ENCODE data around the gene TREML1.

Gene TREML1

DNA sequence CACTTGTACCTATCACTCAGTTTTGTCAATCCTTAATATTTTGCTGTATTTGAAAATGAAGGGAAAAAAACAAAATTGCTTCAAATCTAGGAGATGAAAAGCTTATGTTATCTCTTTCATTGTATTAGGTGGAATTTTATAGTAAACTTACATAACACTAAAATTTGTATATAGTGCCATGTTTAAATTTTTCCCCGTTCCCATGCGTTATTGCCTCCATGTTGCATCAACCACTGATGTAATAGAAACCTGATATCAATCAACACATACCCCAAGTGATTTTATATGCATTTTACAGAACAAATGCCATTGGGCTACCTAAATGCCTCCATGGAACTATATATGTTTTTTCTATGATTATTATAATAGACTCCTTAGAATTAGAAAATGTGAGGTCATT lies 23.5 kb upstream of the TREML1 start:
- DNase-seq, result no peak

DNA sequence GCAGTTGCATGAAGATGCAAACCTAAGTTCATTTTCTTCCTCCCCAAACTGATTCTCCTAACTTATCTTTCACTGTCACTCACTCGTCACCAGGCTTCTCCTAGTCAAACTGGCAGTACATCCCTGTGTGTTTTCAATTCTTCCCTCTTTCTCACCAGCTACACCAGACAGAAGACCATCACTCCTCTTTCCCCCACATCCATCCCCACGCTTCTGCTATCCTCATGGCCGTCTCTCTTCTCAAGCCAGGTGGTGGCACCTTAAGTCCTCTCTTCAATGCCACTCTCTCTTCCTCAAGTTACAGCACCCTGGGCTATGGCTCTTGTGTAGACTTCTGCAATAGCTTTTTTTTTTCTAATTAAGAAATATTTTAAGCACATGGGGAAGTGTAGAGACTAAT lies 23.1 kb upstream of the TREML1 start:
- DNase-seq, result no peak

DNA sequence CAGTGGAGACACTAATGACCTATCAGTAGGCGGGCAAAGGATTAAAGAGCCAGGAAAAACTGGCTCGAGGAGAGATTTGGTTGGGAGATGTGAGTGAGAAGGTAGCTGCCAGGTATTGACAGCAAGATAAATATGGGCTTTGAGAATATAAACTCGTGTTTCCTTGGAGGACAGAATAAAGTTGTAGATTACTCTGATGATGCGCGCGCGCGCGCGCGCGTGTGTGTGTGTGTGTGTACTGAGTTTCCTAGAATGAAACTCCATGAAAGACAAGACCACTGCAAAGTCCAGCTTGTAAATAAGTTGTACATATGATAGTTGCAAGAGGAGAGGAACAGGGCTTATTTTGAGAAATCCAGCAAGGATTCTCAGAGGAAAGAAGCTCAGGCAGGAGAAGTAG lies 22.0 kb upstream of the TREML1 start:
- no peak for DNase-seq

DNA sequence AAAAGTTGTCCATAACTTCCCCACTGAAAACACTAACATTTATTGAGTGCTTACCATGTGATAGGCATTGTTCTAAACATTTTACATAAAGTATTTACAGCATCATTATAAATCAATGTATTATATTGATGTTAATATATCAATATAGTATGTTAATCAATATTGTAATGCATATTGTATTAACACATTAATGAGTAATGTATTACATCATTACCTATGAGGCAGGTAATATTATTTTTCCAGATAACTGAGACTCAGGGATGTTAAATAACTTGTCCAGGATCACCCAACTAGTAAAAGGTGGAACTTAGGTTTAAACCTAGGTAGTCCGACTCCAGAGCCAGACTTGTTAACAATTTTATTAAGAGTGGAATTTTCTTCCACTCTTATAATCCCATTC lies 20.9 kb upstream of the TREML1 start:
- DNase-seq, result no peak

DNA sequence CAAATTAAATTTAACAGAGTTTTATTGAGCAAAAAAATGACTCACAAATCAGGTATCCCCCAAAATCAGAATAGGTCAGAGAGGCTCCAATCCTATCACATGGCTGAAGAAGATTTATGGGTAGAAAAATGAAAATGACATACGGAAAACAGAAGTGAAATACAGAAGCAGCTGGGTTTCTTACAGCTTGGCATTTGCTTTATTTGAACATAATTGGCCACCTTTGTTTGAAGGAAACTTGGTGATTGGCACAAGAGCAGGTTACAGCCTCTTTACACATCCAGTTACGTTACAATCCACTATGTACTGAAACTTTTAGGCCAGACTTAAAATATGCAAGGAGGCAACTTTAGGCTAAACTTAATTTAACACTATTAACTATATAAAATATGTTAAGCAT lies 20.5 kb upstream of the TREML1 start:
- DNase-seq, result no peak

DNA sequence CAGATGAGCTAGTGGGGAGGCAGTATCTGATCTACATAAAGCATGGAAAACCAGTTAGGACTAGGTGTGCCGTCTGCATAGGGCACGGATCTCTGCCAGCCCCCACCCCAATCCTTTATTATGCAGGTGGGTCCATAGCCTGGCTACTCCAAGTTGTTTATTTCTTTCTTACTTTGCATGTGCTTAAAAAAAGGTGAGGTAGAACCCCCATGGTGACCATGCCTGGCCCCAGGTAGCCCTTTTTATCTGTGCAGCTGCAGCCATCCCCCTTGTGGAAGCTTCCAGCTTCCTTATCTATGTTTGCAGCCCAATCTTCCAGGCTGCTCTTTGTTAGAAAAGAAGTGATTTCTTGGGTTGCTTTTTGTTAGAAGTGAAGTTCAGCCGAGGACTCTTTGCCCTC lies 17.8 kb upstream of the TREML1 start:
- DNase-seq, result no peak

DNA sequence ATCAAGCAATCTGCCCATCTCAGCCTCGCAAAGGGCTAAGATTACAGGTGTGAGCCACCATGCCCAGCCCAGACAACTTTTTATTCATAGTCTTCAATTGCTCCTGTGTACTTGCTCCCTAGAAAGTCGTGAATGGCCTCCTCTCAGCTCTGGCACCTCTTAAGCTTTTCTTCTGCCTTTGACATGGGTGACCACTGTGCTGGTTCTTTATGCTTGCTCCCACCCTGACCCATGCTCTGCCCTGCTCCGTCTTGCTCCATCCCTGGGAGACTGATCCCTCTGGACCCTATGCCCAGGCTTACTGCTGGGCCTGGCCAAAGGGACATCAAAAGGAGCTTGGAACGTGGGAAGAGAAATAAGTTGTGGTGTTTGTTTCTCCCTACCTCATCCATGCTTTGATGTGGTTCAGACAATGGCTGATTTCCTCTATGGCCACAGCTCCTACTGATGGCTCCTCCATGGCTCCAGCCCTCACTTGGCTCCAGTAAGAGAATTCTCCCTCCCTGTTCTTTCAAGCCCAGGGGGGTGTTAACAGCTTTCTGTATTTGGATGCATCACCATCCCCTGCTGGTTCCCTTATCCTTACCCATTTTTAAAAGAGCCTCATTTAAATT lies 16.5 kb upstream of the TREML1 start:
- DNase-seq, result no peak

DNA sequence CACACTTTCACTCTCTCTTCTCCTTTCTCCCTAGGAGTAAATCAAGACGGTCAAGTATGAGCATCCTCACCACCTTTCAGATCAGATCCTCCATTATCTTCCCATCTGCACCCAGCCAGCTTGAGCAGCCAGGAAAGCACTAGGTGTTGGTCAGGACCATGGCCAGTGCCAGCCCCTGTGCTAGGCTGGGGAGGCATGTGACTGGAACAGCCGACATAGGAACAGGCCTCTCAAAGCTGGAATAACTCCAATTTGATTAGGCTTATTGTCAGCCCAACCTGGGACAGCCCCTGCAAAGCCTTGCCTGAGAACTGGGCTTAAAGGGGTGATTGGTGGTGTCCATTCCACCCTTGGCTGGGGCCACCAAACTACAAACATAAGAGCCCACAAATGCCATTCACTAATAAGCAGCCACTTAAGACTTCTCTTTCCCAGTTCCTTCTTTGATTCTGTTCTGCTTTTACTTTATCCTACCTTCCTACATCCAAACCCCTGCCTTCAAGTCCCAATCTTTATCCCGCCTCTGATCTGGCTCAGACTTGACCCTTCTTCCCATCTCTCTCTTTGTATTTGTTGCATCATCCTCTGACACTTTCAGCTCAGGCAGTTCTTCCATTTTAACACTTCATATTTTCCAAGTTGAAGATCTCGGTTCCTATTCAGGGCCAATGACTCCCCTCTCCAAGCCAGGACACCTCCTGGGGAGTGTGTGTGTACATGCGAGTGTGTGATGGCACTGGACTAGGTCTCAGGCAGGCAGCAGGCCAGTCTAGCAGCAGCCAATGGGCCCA lies 13.2 kb upstream of the TREML1 start:
- no peak for DNase-seq

DNA sequence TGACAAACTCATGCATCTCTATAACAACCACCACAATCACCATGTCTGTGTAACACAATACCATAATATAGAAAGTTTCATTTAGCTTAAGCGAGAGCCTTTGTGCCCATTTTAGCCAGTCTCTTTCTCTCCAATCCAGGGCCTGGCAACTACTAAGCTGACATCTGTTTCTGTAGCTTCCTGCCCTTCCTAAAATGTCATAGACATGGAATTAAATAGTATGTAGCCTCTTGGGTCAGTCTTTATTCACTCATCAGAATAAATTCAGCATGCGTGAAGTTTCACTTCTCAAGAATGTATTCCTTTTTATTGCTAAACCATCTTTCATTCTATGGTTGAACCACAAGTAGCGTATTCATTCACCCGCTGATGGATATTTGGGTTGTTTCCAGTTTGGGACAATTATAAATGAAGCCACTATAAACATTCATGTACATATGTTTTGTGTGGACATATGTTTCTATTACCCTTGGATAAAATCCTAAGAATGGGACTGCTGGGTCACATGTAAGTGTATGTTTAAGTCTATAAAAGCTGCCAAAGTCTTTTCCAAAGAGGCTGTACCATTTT lies 10.5 kb upstream of the TREML1 start:
- DNase-seq, result no peak

DNA sequence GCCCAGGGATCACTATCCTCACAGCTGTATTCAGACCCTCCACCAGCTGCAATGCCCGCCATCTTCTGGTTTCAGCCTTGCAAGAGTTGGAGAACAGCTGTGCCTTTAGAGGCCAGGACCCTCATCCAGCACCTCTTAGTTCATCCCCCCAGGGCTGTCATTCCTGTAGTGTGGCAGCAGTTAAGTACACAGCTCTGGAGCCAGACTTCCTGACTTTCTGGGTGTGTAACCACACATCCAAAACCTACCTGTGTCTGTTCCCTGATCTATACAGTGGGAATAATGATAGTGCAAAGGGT lies 9.2 kb upstream of the TREML1 start:
- DNase-seq, result no peak

DNA sequence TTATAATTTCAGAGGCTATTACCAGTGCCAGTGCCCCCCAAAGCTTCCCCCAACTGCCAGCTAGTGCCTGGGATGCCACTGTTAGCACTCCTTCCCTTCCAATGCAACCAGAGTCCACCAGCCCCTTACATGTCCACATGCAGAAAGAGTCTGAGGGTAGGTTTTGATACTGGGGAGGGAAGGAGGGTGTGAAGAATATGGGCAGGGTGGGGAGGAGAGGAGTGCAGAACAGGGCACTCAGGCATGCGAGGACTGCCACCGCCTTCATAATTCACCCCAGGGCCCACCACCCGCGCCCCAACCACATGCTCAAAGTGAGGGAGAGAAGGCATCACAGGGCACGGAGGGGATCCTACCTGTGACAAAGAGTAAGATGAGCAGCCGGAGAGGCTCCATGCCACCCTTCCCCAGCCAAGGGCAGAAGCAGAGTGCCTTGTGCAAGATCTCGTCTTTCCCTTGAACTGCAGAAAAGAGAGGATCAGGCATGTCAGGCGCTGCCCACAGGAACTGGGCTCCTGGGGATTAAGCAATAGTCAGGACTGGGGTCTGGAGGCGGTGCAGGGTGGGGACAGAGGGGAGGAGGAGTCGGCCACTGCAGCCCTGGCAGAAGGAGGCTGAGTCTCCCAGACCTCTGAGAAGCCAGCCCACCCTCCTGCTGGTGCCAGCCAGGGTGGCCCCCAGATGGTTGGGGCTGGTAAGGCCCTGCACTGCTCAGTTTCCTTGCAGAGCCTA lies 8.7 kb upstream of the TREML1 start, which contains the start of gene TREM2:
TSS of gene TREM2 (minus strand) at position 430 of the 732 bp plus-strand sequence. CDS start at position 396, 34 bp downstream.
- no peak for DNase-seq

DNA sequence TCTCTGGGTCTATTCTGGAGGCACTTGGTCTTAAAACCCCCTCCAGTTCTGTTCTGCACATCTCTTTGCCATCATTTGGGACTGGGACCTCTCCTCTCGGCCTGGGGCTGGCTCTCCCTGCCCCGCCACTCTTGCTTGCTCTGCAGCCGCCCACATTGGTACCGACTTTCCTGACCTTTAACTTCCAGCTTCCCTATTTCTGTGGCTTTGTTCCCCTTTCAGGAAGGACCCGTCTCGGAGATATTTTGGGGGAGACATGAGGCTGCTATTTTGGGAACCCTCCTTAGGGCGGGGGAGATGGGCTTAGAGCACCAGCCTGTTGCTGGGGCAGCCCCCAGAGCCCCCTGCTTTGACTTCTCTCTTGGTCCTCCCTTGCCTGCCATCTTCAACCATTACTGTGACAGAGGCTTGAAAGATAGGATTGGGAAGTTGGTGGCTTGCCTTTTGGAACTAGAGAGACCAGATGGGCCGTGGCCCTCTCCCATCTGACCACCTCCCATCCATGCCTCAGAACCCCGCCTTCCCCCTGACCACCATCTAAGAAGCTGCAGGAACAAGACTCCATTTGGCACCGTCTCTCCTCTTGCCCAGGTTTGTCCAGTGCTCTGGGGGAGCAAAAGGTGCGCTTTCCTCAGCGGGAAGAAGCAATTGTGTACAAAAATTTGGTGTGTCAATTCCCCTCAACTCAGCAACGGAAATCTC lies 7.9 kb upstream of the TREML1 start:
- DNase-seq, result no peak

DNA sequence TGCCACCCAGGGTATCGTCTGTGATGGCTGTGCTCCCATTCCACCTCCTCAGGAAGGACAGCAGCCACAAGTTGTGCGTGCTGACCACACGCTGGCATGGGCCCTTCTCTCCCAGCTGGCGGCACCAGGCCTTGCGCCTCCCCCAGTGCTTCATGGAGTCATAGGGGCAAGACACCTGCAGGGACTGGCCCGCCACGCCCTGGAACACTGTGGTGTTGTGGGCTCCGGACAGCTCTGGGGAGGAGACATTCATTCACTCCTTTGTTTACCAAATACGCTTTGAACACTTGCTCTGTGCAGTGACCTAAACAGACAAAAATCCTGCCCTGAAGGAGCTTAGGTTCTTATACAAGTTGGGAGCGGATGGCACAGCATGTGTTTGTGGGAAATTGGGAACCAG lies 7.2 kb upstream of the TREML1 start:
- DNase-seq, result no peak

DNA sequence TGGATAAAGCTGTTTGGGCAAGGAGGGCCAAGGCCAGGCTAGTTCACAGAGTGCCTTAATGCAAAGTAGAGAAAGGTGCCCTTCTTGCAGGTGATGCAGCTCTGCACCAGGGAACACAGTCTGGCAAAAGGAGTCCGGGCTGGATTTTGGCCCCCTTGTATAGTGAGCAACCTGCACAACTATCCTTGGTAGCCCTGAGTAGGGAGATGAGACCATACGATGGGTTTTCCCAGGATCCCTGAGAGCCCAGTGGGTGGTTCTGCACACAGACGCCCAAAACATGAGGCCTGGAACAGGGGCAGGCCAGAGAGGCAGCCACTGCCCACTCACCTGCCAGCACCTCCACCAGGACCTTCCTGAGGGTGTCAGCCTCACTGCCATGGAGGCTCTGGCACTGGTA lies 6.8 kb upstream of the TREML1 start:
- no peak for DNase-seq

DNA sequence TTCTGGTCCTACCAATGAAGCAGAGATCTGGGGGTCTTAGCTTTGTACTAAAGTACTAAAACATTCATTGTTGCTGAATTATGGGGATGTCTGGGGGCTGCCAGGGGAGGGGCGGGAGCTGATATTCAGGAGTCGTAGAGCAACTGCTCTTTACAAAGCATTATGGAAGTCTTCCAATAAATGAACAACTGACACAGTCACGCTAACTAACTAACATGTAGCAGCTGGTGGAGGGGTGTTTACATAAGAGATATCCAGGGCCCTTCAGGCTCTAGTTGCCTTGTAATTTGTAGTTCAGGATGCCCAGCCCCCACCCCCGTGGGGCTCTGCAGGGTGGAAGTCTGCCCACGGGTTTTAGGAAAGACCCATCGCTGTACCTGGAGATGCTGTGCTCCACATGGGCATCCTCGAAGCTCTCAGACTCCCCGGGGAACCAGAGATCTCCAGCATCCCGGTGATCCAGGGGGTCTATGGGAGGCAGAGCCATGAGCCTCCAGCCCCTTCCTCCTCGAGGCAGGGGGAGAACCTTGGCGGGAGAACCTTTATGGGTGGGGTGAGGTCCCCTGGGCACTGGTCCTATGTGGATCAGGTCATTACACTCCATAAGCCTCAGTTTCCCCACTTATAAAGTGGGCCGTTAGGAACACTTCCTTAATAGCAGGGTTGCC lies 5.4 kb upstream of the TREML1 start:
- no peak for DNase-seq

DNA sequence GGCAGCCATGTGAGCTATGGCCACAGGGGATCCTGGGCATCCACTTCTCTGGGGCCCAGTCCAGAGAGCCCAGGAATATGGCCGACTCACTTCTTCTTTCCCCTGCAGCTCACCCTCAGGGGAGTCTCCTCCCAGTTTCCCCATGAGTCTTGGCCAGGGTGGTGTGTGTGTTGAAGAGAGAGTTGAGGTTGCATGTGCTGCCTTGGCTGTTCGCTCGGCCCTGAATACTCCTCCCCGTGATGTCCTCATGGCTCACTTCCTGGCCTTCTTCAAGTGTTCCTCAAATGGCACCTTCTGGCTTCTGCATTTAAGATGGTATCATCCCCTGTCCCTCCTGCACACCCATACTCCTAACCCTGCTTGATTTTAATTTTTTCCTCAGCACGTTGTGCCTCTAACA lies 3.2 kb upstream of the TREML1 start:
- no peak for DNase-seq

DNA sequence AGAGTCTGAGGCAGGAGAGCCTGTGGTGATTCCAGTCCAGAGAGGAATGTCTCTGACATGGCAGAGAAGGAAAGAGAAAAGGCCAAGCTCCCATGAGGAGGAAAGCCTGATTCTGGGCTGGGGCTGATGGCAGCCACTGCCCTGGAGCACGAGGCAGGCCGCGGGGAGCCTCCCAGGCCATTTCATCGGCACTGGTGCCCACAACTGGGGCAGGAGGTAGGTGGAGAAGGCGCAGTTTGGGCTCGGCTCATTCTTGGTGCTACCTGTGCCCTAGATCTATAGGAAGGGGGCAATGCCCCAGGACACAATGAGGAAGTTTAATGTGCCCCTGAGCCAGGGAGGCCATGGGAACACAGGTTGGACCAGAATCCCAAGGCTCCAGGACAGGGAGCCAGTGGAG lies 2.6 kb upstream of the TREML1 start:
- no peak for DNase-seq

DNA sequence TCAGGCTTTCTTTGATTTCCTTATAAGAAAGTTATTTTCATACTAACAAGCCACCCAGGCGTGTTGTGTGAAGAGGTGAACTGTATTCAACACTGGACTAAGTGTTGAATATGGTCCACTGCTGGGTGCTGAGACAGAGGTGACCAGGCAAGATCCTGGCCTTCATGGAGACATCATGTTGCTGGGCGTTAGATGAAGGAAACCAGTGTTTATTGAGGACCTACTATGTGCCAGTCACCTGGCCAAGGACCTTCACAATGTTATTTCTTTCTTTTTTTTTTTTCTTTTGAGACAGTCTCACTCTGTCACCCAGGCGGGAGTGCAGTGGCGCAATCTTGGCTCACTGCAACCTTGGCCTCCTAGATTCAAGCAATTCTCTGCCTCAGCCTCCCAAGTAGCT lies 1.9 kb upstream of the TREML1 start:
- DNase-seq, result no peak

DNA sequence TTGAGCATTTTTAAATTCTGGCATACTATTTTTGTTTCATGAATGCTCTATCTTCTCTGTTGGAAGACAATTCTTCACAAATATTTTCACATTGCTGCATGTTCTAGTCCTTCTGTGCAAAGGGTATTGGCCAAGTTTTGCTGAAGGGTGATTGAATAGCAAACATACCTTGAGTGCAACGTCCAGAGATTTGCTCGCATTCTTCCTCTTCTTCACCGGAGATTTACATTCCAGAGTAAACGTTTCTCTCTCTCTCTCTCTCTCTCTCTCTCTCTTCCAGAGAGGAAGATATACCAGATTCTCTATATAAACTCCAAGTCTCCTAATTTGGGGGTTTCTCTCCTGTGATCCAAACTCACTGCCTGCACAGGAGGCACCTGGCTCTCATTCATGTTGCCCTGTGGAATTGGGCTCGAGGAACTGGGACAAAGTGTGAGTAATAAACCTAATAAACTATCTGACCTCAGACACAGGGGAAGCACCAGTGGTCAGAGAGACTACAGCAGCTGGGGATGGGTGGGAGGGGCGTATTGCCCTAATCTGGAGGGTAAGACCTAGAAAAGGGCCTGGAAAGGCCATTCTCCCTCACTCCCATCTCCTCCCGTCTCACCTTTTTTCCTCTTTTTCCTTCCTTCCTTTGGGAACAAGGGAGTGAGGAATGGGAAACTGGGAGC lies 1.1 kb upstream of the TREML1 start:
- no peak for DNase-seq

DNA sequence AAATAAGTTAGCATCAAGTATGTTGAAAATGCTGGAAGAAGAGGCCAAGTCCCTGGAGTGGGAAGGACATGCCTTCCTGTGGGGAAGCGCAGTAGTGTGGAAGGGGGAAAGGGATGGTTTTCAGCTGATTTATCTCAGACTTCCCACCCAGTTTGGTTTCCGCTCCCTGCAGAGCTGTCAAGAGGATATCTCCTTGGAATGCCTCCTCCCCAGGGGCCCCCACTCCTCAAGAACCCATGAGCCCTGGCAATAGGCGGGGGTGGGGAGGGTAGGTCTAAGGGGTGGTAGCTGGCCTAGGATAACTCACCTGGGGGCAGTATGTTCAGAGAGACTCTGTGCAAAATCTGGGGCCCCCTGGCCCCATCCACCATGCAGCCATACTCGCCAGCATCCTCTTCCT lies 696 bp downstream of the TREML1 start:
- no peak for DNase-seq

DNA sequence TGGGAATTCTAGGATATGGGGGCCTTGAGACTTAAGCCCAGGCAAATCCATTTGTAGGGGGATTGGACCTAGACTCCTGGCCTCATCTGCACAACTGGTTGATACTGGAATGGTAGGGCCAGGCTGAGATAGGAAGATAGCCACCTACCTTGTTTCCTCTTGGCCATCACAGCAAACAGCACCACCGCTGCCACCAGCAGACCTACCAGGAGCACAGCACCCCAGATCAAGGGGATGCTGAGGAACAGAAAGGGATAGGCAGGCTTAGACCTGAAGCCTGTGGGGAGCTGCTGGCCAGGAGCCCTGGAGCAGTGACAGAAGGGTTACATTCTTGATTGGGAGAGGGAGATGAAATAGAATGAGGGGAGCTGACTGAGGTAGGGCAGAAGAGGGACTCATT lies 3.5 kb downstream of the TREML1 start:
- no peak for DNase-seq

DNA sequence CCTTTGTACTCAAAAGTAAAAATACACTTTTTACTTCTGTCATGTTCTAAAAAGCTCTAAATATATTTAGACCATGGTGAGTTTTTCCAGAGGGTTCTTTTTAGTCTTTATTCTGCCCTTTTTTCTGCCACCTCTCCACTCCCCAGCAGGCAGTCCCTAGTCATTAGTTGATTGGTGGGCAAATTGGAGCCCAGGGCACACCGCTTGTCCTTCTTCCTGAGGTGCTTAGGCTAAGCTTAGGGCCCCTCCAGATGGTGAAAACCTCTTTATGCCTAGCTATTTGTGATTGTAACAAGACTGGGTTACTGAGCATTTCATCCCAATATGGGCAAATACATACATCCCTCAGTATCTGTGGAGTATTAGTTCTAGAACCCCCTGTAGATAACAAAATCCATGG lies 6.2 kb downstream of the TREML1 start:
- no peak for DNase-seq

All from T-helper 2 cell (primary cell).